Ammon's horn (tissue), 1 donor: ENCODE data around the gene C4BPA.
A peak's percentile ranks its signal among the peaks of the same experiment; 100 is the strongest.

Source experiments
- DNase-seq: peaks from one replicate; pipeline ENCODE4 v3.0.0-alpha.2; 2016; ENCODE audit warnings: low spot score

Gene C4BPA

GRCh38 chr1:207077470-207078377, 26.3 kb upstream of the C4BPA start:
- DNase-seq, result peak; percentile 89

GRCh38 chr1:207078578-207079132, 25.4 kb upstream of the C4BPA start:
- DNase-seq, result no peak

GRCh38 chr1:207079706-207080241, 24.3 kb upstream of the C4BPA start:
- no peak for DNase-seq

GRCh38 chr1:207081088-207081487, 22.9 kb upstream of the C4BPA start:
- DNase-seq, result no peak

- no peak for DNase-seq
These were observed 22.2 kb upstream of the C4BPA start for GRCh38 chr1:207081806-207082205.

- DNase-seq, result no peak
These were observed 19.8 kb upstream of the C4BPA start for GRCh38 chr1:207084232-207084631.

- DNase-seq, result peak; percentile 67
These were observed 19.3 kb upstream of the C4BPA start for GRCh38 chr1:207084701-207085180.

GRCh38 chr1:207085887-207086286, 18.1 kb upstream of the C4BPA start:
- DNase-seq, result no peak

- no peak for DNase-seq
These were observed 15.9 kb upstream of the C4BPA start for GRCh38 chr1:207088161-207088560.

GRCh38 chr1:207088701-207089626, 15.1 kb upstream of the C4BPA start, which contains the start of gene C4BPB:
Gene C4BPB, plus strand, starts transcription at chr1:207088860. Its CDS starts 672 bp downstream, at chr1:207089532.
- no peak for DNase-seq

GRCh38 chr1:207089627-207090355, 14.2 kb upstream of the C4BPA start:
- no peak for DNase-seq

- no peak for DNase-seq
These were observed 12.7 kb upstream of the C4BPA start for GRCh38 chr1:207091200-207091908.

- no peak for DNase-seq
These were observed 10.1 kb upstream of the C4BPA start for GRCh38 chr1:207093944-207094343.

GRCh38 chr1:207097871-207098324, 6.1 kb upstream of the C4BPA start:
- no peak for DNase-seq

GRCh38 chr1:207101720-207102119, 2.3 kb upstream of the C4BPA start:
- no peak for DNase-seq

GRCh38 chr1:207102146-207102545, 1.9 kb upstream of the C4BPA start:
- no peak for DNase-seq

GRCh38 chr1:207102659-207103058, 1.4 kb upstream of the C4BPA start:
- DNase-seq, result no peak

- no peak for DNase-seq
These were observed 5.0 kb downstream of the C4BPA start for GRCh38 chr1:207109004-207109403.

GRCh38 chr1:207112616-207113296, 8.7 kb downstream of the C4BPA start:
- DNase-seq, result no peak

GRCh38 chr1:207115269-207115668, 11.2 kb downstream of the C4BPA start:
- DNase-seq, result no peak
